Activated CD4-positive, alpha-beta T cell treated with anti-CD3 and anti-CD28 coated beads, Interleukin-2, amount 10 ng/mL, durations not matched to agents 7 days and 5 days (primary cell): ENCODE measurements around the gene RGS9. TPM values are rescaled to one million over a fixed set of nuclear protein-coding genes. Genes with fewer than 3 reads are reported as not detected.

Experiments used
- CTCF ChIA-PET: fragments of 350-600 bp; sonication (Branson Sonifier 250); formaldehyde crosslinking; loops from one replicate; lab custom pipeline; 2021; ENCODE audit warnings: antibody characterized with exemption; lab: Charles Lee
- POLR2A ChIA-PET: fragments of 350-600 bp; sonication (Branson Sonifier 250); formaldehyde crosslinking; loops from one replicate; lab custom pipeline; 2021; ENCODE audit warnings: antibody characterized with exemption; lab: Charles Lee
- DNase-seq: peaks from one replicate; pipeline ENCODE4 v3.0.0-alpha.2; 2020
- H3K27ac Mint-ChIP-seq: one replicate; pipeline ENCODE4 v1.8.0; 2021; ENCODE audit warnings: mild to moderate bottlenecking, moderate library complexity, mixed read lengths
- H3K27me3 Mint-ChIP-seq: one replicate; pipeline ENCODE4 v1.8.0; 2021; ENCODE audit warnings: mixed read lengths
- H3K36me3 Mint-ChIP-seq: one replicate; pipeline ENCODE4 v1.8.0; 2021; ENCODE audit warnings: low read depth, mixed read lengths
- H3K4me1 Mint-ChIP-seq: one replicate; pipeline ENCODE4 v1.8.0; 2021; ENCODE audit warnings: mixed read lengths
- H3K4me3 Mint-ChIP-seq: one replicate; pipeline ENCODE4 v1.8.0; 2021; ENCODE audit warnings: mild to moderate bottlenecking, moderate library complexity, mixed read lengths
- H3K9me3 Mint-ChIP-seq: one replicate; pipeline ENCODE4 v1.8.0; 2021; ENCODE audit warnings: mixed read lengths
- total RNA-seq, 2 experiments: library from RNA; stranded (reverse); gene quantifications; one replicate each; pipeline ENCODE4 v1.2.3, GENCODE V29; 2021

The RGS9 gene
- total RNA-seq, 2 experiments from 2014 or later, result 6.0 to 6.3 TPM

GRCh38 chr17:65261682-65262636 is 124.8 kb downstream of the RGS9 start:
- ChIA-PET POLR2A (no interaction called here), CTCF (interaction anchor here (0.7 to 1.2 kb wide), 4 partner anchors 29 to 947 kb away, joined by 3 to 4 read pairs (median 3); no protein-coding TSS in a partner anchor)
- H3K4me3 Mint-ChIP-seq, result no peak overlapping the region
- H3K4me1 Mint-ChIP-seq, result peaks cover 31% of the 10 kb centered on the region
- peaks cover 11% of the 10 kb centered on the region for H3K27me3 Mint-ChIP-seq
- H3K27ac Mint-ChIP-seq, result no peak overlapping the region
- no peak for DNase-seq
- peaks cover 4% of the 10 kb centered on the region for H3K36me3 Mint-ChIP-seq
- peaks cover 9% of the 10 kb centered on the region for H3K9me3 Mint-ChIP-seq

- Mint-ChIP-seq H3K27me3 (peaks cover 11% of the 10 kb centered on the region), H3K9me3 (peaks cover 12% of the 10 kb centered on the region), H3K36me3 (peaks cover 6% of the 10 kb centered on the region), H3K4me1 (peaks cover 31% of the 10 kb centered on the region), H3K4me3 (no peak overlapping the region), H3K27ac (no peak overlapping the region)
- DNase-seq, result no peak
- POLR2A ChIA-PET, result no interaction called here
- CTCF ChIA-PET, result interaction anchor here (1.1 kb wide), 1 partner anchor 9 kb away, joined by 4 read pairs; no protein-coding TSS in a partner anchor
Measured at GRCh38 chr17:65265276-65265675, 128.1 kb downstream of the RGS9 start.

- H3K9me3 Mint-ChIP-seq, result peaks cover 12% of the 10 kb centered on the region
- H3K36me3 Mint-ChIP-seq, result peaks cover 6% of the 10 kb centered on the region
- H3K4me1 Mint-ChIP-seq, result peaks cover 12% of the 10 kb centered on the region
- no peak for DNase-seq
- peaks cover 9% of the 10 kb centered on the region for H3K27me3 Mint-ChIP-seq
- CTCF ChIA-PET, result interaction anchor here (1.6 kb wide), 1 partner anchor 15 kb away, joined by 4 read pairs; no protein-coding TSS in a partner anchor
- no peak overlapping the region for H3K27ac Mint-ChIP-seq
- POLR2A ChIA-PET, result no interaction called here
- H3K4me3 Mint-ChIP-seq, result no peak overlapping the region
Measured at GRCh38 chr17:65268832-65269231, 131.7 kb downstream of the RGS9 start.

GRCh38 chr17:65270499-65271253 is 133.5 kb downstream of the RGS9 start:
- Mint-ChIP-seq H3K27ac (no peak overlapping the region), H3K27me3 (peaks cover 13% of the 10 kb centered on the region), H3K36me3 (peaks cover 6% of the 10 kb centered on the region), H3K4me3 (no peak overlapping the region), H3K9me3 (peaks cover 9% of the 10 kb centered on the region), H3K4me1 (peaks cover 5% of the 10 kb centered on the region)
- CTCF ChIA-PET, result interaction anchor here (0.7 kb wide), 1 partner anchor 351 kb away, joined by 3 read pairs; the partner anchor contains the start of gene LRRC37A3
- POLR2A ChIA-PET, result no interaction called here
- DNase-seq, result no peak

- H3K9me3 Mint-ChIP-seq, result peaks cover 7% of the 10 kb centered on the region
- peaks cover 6% of the 10 kb centered on the region for H3K36me3 Mint-ChIP-seq
- DNase-seq, result no peak
- H3K4me1 Mint-ChIP-seq, result no peaks in the 10 kb centered on the region
- peaks cover 14% of the 10 kb centered on the region for H3K27me3 Mint-ChIP-seq
- no peak overlapping the region for H3K4me3 Mint-ChIP-seq
- POLR2A ChIA-PET, result no interaction called here
- CTCF ChIA-PET, result no interaction called here
- H3K27ac Mint-ChIP-seq, result no peak overlapping the region
Measured at GRCh38 chr17:65271296-65271695, 134.1 kb downstream of the RGS9 start.

Other genes starting within 250 kb of the RGS9 start
- gene LRRC37A3, start 217.9 kb upstream of the RGS9 start, total RNA-seq, result 1 to 10 TPM; 6.5 to 7.8 TPM
- gene GNA13, start 80.6 kb upstream of the RGS9 start, total RNA-seq, result 10 to 100 TPM; 80.9 to 94.9 TPM